ENCODE data around the gene DACT1. TPM values are rescaled to one million over a fixed set of nuclear protein-coding genes. Genes with fewer than 3 reads are reported as not detected.

The DACT1 gene
- total and polyA plus RNA-seq, 8 donors: 0.29 to 28.9 (median 7.7) TPM

- no peaks in the 10 kb centered on the region for H3K9me3 ChIP-seq
- H3K27me3 ChIP-seq: no peaks in the 10 kb centered on the region
- no peaks in the 10 kb centered on the region for H3K4me1 ChIP-seq
- WGBS, 5 donors: 85 to 92% (median 91%) methylated on average over 1 of the region's 1 CpG
- intact Hi-C loops (cut with DNase I; ENCODE audit: low total_unique reads): no loop called here
- H3K4me3 ChIP-seq: no peak overlapping the region
- no peak overlapping the region for H3K27ac ChIP-seq
- no peak for TF ChIP-seq POLR2AphosphoS5 (IDR thresholded peaks at IDR 0.05)
- TF ChIP-seq CTCF (IDR thresholded peaks at IDR 0.05): no peak
- TF ChIP-seq EP300 (IDR thresholded peaks at IDR 0.05): no peak
- no peak for TF ChIP-seq POLR2A (IDR thresholded peaks at IDR 0.05)
- no peak for DNase-seq
- H3K36me3 ChIP-seq: no peaks in the 10 kb centered on the region
Measured at GRCh38 chr14:58625438-58625837, 12.3 kb upstream of the DACT1 start.

GRCh38 chr14:58626431-58626831 is 11.3 kb upstream of the DACT1 start:
- Histone ChIP-seq H3K27ac (no peak overlapping the region), H3K36me3 (no peaks in the 10 kb centered on the region), H3K27me3 (peaks cover 0 to 2% (median 0%) of the 10 kb centered on the region in 3 donors), H3K4me3 (no peak overlapping the region), H3K9me3 (no peaks in the 10 kb centered on the region), H3K4me1 (no peaks in the 10 kb centered on the region)
- 52 to 63% (median 59%) methylated on average over 3 of the region's 3 CpGs for WGBS, 5 donors
- no peak for TF ChIP-seq POLR2A (IDR thresholded peaks at IDR 0.05)
- TF ChIP-seq CTCF (IDR thresholded peaks at IDR 0.05): no peak
- TF ChIP-seq POLR2AphosphoS5 (IDR thresholded peaks at IDR 0.05): no peak
- TF ChIP-seq EP300 (IDR thresholded peaks at IDR 0.05): no peak
- intact Hi-C loops (cut with DNase I; ENCODE audit: low total_unique reads): no loop called here
- no peak for DNase-seq

- H3K4me3 ChIP-seq: no peak overlapping the region
- intact Hi-C loops (cut with DNase I; ENCODE audit: low total_unique reads): no loop called here
- 35 to 67% (median 43%) methylated on average over 6 of the region's 6 CpGs for WGBS, 5 donors
- H3K27ac ChIP-seq: no peak overlapping the region
- peaks cover 0 to 10% (median 0%) of the 10 kb centered on the region in 3 donors for H3K27me3 ChIP-seq
- TF ChIP-seq POLR2A (IDR thresholded peaks at IDR 0.05): no peak
- no peak for TF ChIP-seq POLR2AphosphoS5 (IDR thresholded peaks at IDR 0.05)
- no peak for TF ChIP-seq EP300 (IDR thresholded peaks at IDR 0.05)
- no peak for TF ChIP-seq CTCF (IDR thresholded peaks at IDR 0.05)
- no peaks in the 10 kb centered on the region for H3K4me1 ChIP-seq
- DNase-seq: no peak
- no peaks in the 10 kb centered on the region for H3K9me3 ChIP-seq
- H3K36me3 ChIP-seq: no peaks in the 10 kb centered on the region
Measured at GRCh38 chr14:58628406-58628805, 9.4 kb upstream of the DACT1 start.

GRCh38 chr14:58629281-58629680 is 8.5 kb upstream of the DACT1 start:
- Histone ChIP-seq H3K27me3 (peaks cover 0 to 10% (median 0%) of the 10 kb centered on the region in 3 donors), H3K4me1 (no peaks in the 10 kb centered on the region), H3K9me3 (no peaks in the 10 kb centered on the region), H3K36me3 (no peaks in the 10 kb centered on the region), H3K4me3 (no peak overlapping the region), H3K27ac (no peak overlapping the region)
- intact Hi-C loops (cut with DNase I; ENCODE audit: low total_unique reads): no loop called here
- DNase-seq: no peak
- TF ChIP-seq POLR2A (IDR thresholded peaks at IDR 0.05) (no peak), CTCF (IDR thresholded peaks at IDR 0.05) (no peak), EP300 (IDR thresholded peaks at IDR 0.05) (no peak), POLR2AphosphoS5 (IDR thresholded peaks at IDR 0.05) (no peak)
- WGBS, 5 donors: 54 to 67% (median 55%) methylated on average over 1 of the region's 1 CpG
